ENCODE measurements around the gene PGR. TPM values are rescaled to one million over a fixed set of nuclear protein-coding genes. Genes with fewer than 3 reads are reported as not detected.

Gene PGR
- 1.6 and 3.0 TPM in 2 replicates for total RNA-seq

DNA sequence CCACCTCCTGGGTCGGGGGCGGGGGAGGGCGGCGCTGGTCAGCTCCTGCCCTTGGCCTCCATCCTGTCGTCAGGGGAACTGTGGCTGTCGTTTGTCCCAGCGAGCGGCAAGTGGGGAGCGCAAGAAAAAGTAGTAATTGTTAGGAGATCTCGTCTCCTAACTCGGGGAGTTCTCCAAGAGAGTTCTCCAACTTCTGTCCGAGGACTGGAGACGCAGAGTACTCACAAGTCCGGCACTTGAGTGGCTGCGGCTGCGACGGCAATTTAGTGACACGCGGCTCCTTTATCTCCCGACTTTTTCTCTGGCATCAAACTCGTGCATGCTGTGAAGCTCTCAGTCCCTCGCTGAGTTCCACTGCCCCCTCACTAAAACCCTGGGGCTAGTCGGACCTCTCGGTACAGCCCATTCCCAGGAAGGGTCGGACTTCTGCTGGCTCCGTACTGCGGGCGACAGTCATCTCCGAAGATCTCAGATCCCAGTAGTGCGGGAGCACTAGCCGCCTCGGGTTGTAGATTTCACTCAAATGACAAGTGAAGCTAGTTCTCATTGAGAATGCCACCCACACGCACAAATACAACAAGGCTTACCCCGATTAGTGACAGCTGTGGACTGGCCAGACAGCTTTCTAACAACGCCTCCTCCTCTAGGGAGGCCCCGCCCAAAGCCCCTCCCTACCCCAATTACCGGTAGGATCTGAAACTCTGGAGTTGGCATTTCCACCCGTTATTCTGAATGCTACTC is at the start of gene PGR:
TSS of gene PGR (minus strand) at position 611 of the 741 bp plus-strand sequence. CDS start 743 bp downstream, outside the sequence.

All from epithelial cell of alveolus of lung (primary cell).